OCI-LY7 (cell line): ENCODE results near the gene PLK2.

Experiments used
- EZH2phosphoT487 ChIP-seq: fragments of 200-600 bp; sonication (generic); IDR thresholded peaks from 2 replicates; pipeline ENCODE4 v1.6.1; 2018; ENCODE audit warnings: low read depth, borderline replicate concordance, mild to moderate bottlenecking, mixed run types, antibody characterized with exemption, low read length, moderate library complexity, mixed read lengths
- TF ChIP-seq, protein P1 (sequence below): fragments of 200-600 bp; sonication (generic); conservative IDR thresholded peaks from 2 replicates; pipeline ENCODE4 v1.5.1; 2014; ENCODE audit warnings: mild to moderate bottlenecking, antibody characterized with exemption, low read length, moderate library complexity, mixed read lengths

DNA sequence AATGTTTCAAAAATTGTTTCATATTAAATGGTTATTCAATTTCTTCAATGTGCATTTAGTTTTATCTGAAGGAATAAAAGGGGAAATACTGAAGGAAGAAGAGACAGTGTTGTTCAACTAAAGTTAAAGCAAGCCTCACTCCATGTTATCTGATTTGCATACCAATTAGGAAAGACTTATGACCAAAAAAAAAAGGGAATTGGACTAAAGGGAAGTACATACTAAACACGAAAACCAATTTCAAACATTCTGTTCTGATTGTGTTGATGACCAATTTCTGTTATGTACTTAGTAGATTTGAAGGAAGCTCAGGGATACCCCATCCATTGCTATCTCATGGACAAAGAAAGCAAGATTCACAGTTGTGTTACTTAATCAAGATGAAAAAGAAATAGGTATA is 26.4 kb upstream of the PLK2 start:
- TF ChIP-seq, protein P1, sequence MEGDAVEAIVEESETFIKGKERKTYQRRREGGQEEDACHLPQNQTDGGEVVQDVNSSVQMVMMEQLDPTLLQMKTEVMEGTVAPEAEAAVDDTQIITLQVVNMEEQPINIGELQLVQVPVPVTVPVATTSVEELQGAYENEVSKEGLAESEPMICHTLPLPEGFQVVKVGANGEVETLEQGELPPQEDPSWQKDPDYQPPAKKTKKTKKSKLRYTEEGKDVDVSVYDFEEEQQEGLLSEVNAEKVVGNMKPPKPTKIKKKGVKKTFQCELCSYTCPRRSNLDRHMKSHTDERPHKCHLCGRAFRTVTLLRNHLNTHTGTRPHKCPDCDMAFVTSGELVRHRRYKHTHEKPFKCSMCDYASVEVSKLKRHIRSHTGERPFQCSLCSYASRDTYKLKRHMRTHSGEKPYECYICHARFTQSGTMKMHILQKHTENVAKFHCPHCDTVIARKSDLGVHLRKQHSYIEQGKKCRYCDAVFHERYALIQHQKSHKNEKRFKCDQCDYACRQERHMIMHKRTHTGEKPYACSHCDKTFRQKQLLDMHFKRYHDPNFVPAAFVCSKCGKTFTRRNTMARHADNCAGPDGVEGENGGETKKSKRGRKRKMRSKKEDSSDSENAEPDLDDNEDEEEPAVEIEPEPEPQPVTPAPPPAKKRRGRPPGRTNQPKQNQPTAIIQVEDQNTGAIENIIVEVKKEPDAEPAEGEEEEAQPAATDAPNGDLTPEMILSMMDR = no peak
- TF ChIP-seq EZH2phosphoT487 = no peak
